Gastroesophageal sphincter (tissue), 4 donors: Measurements from ENCODE around the gene CEP19. TPM values are rescaled to one million over a fixed set of nuclear protein-coding genes. Genes with fewer than 3 reads are reported as not detected.

Experiments used
- ATAC-seq: fragments of 150-250 bp; one replicate; pipeline ENCODE4 v1.9.1; 2016; ENCODE audit warnings: mild to moderate bottlenecking, moderate library complexity
- H3K27ac ChIP-seq, 4 donors: fragments of 200-600 bp; sonication (generic) in 3 of 4; 1 replicate in 3 of 4; 2 replicates in 1 of 4; pipeline ENCODE4 v1.5.1; 2016 to 2019
- H3K27me3 ChIP-seq: fragments of 200-600 bp; sonication (generic); one replicate; pipeline ENCODE4 v1.5.1; 2019
- H3K36me3 ChIP-seq, 2 donors: fragments of 200-600 bp; sonication (generic); one replicate each; pipeline ENCODE4 v1.5.1; 2019; ENCODE audit warnings: control low read depth in 1 of 2
- H3K4me1 ChIP-seq, 3 donors: fragments of 200-600 bp; sonication (generic); 1 replicate in 2 of 3; 2 replicates in 1 of 3; pipeline ENCODE4 v1.5.1; 2016 to 2019; ENCODE audit warnings: control low read depth in 2 of 3
- H3K4me3 ChIP-seq, 2 donors: fragments of 200-600 bp; sonication (generic); one replicate each; pipeline ENCODE4 v1.5.1; 2019; ENCODE audit warnings: mild to moderate bottlenecking in 1 of 2, moderate library complexity in 1 of 2
- H3K9me3 ChIP-seq, 3 donors: fragments of 200-600 bp; sonication (generic); one replicate each; pipeline ENCODE4 v1.5.1; 2017 to 2019; ENCODE audit warnings: control low read depth in 2 of 3
- CTCF ChIP-seq, 4 experiments: fragments of 200-600 bp in 2 of 4; fragments of 450-650 bp in 2 of 4; sonication (generic) in 1 of 4; IDR thresholded peaks; one replicate each; pipeline ENCODE4 v1.5.1; 2017 to 2019; ENCODE audit warnings: antibody characterized with exemption in 4 of 4, mild to moderate bottlenecking in 2 of 4, moderate library complexity in 2 of 4
- EP300 ChIP-seq: sonication (generic); formaldehyde crosslinking; IDR thresholded peaks from one replicate; pipeline ENCODE4 v1.6.1; 2017; ENCODE audit warnings: antibody characterized with exemption, mild to moderate bottlenecking
- POLR2A ChIP-seq, 2 donors: fragments of 450-650 bp; IDR thresholded peaks; one replicate each; pipeline ENCODE4 v1.6.1; 2017; ENCODE audit warnings: antibody characterized with exemption in 2 of 2, mild to moderate bottlenecking in 2 of 2, moderate library complexity in 1 of 2
- POLR2AphosphoS5 ChIP-seq: sonication (generic); formaldehyde crosslinking; IDR thresholded peaks from one replicate; pipeline ENCODE4 v1.6.1; 2017; ENCODE audit warnings: antibody characterized with exemption
- WGBS, 2 donors: methylation state at CpG; one replicate each; pipeline ENCODE4 v1.1.5; 2018; ENCODE audit warnings: low coverage in 1 of 2; 5-methylcytosine and 5-hydroxymethylcytosine counted together
- total RNA-seq, 4 donors: library from RNA; depleted of rRNA; stranded (reverse); fragments of >200 nt; gene quantifications; one replicate each; pipeline ENCODE4 v1.1.0, GENCODE V29; 2016

Gene CEP19
- total RNA-seq, 4 donors from 2014 or later: 1.1 to 4.9 (median 2.9) TPM

DNA sequence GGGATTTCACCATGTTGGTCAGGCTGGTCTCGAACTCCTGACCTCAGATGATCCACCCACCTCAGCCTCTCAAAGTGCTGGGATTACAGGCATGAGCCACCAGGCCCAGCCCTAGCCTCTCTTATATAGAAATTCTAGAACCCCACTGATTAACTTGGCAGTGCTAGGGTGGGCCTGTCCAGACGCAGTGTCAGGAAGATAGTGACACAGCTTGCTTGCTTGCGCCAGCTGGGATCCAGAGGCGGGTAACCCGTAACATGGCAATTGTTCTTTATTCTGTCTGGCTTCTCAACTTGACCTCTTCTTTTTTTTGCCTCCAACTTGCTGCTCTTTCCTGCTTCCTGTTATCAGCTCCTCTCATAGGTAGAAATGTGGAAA, 16.2 kb downstream of the CEP19 start:
- WGBS, 2 donors: 100% methylated on average over 2 of the region's 5 CpGs; no CpG with 5 or more reads in 1 of the 2 donors
- TF ChIP-seq POLR2AphosphoS5 (no peak), EP300 (no peak), CTCF (IDR thresholded peaks at IDR 0.05) (no peak), POLR2A (IDR thresholded peaks at IDR 0.05) (no peak)
- Histone ChIP-seq H3K27me3 (no peaks in the 10 kb centered on the region), H3K9me3 (no peaks in the 10 kb centered on the region), H3K4me3 (no peak overlapping the region), H3K36me3 (no peaks in the 10 kb centered on the region), H3K4me1 (no peaks in the 10 kb centered on the region), H3K27ac (no peak overlapping the region)
- no peak for ATAC-seq

- no peaks in the 10 kb centered on the region for H3K9me3 ChIP-seq
- H3K4me1 ChIP-seq: no peaks in the 10 kb centered on the region
- no peak for ATAC-seq
- WGBS, 2 donors: 85 to 87% methylated on average over 7 to 9 of the region's 17 CpGs
- H3K27me3 ChIP-seq: no peaks in the 10 kb centered on the region
- H3K36me3 ChIP-seq: no peaks in the 10 kb centered on the region
- no peak overlapping the region for H3K27ac ChIP-seq
- TF ChIP-seq EP300: no peak
- TF ChIP-seq POLR2AphosphoS5: no peak
- TF ChIP-seq POLR2A (IDR thresholded peaks at IDR 0.05): no peak
- no peak for TF ChIP-seq CTCF (IDR thresholded peaks at IDR 0.05)
- no peak overlapping the region for H3K4me3 ChIP-seq
Measured at GRCh38 chr3:196694941-196695848, 16.9 kb downstream of the CEP19 start.

DNA sequence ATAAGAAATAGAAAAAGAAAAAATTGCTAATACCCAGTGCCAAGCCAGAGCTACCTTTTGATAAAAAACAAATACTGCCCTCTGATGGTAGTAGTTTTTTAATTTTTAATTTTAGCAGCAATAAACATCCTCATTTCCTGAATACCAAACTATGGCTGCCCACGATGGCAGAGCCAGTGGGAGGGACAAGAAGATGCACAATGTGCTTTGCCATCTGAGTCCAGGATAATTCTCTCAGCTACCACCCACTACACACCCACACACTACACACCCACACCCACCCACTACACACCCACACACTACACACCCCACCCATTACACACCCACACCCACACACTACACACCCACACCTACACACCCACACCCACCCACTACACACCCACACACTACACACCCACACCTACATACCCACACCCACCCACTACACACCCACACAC, 17.8 kb downstream of the CEP19 start:
- no peak overlapping the region for H3K4me3 ChIP-seq
- no peaks in the 10 kb centered on the region for H3K9me3 ChIP-seq
- H3K27ac ChIP-seq: no peak overlapping the region
- WGBS, 2 donors: 0 to 10% methylated on average over 1 of the region's 1 CpG
- H3K4me1 ChIP-seq: no peaks in the 10 kb centered on the region
- no peaks in the 10 kb centered on the region for H3K36me3 ChIP-seq
- TF ChIP-seq EP300 (no peak), POLR2A (IDR thresholded peaks at IDR 0.05) (no peak), POLR2AphosphoS5 (no peak), CTCF (IDR thresholded peaks at IDR 0.05) (peak in 1 of 4 experiments; percentile 21)
- H3K27me3 ChIP-seq: no peaks in the 10 kb centered on the region
- no peak for ATAC-seq

DNA sequence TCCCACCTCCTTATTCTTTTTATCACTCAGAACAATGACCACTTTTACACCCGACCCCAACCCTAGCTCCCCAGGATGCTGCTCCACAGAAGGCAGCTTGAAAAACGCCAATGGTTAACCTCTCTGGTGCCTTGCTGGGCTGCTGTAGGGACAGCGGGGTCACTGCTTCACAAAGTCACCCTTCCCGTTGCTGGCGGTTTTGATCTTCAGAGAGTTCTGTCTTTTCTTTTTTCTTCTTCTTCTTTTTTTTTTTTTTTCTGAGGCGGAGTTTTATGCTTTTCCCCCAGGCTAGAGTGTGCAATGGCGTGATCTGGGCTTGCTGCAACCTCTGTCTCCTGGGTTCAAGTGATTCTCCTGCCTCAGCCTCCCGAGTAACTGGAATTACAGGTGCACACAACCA, 20.7 kb downstream of the CEP19 start:
- Histone ChIP-seq H3K9me3 (no peaks in the 10 kb centered on the region), H3K36me3 (no peaks in the 10 kb centered on the region), H3K27ac (no peak overlapping the region), H3K4me1 (no peaks in the 10 kb centered on the region), H3K4me3 (no peak overlapping the region), H3K27me3 (no peaks in the 10 kb centered on the region)
- no peak for ATAC-seq
- WGBS, 2 donors: 69 to 75% methylated on average over 4 to 7 of the region's 8 CpGs
- TF ChIP-seq EP300: no peak
- no peak for TF ChIP-seq CTCF (IDR thresholded peaks at IDR 0.05)
- no peak for TF ChIP-seq POLR2AphosphoS5
- no peak for TF ChIP-seq POLR2A (IDR thresholded peaks at IDR 0.05)
